ENCODE measurements around the gene NTM. TPM values are rescaled to one million over a fixed set of nuclear protein-coding genes. Genes with fewer than 3 reads are reported as not detected.

Gene NTM
- total RNA-seq, 1 donor from 2014 or later, result 3.4 TPM

DNA sequence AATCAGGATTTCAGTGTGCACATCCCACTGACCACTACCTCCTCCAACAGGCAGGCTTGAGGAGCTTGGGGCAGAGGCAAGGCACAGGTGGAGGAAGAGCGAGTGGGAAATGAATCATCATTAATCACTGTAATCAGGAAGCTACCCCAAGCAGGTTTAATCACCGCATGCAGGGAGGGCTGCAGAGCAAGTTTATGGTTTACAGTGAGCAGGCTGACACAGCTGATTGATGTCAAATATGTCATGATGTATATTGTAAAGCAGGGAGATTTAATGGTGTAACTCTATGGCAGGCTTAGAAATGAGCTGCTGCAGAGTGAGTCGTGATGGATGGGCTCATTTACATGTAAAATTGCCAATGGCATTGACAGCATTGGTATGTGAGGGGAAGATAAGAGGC lies 441.0 kb downstream of the NTM start:
- DNase-seq (ENCODE audit: low spot score), result no peak
- intact Hi-C loops (cut with DNase I), result no loop called here

GRCh38 chr11:131814108-131814507 lies 443.7 kb downstream of the NTM start:
- intact Hi-C loops (cut with DNase I), result no loop called here

GRCh38 chr11:131815590-131815989 lies 445.2 kb downstream of the NTM start:
- no peak for DNase-seq (ENCODE audit: low spot score)
- intact Hi-C loops (cut with DNase I), result no loop called here

More at GRCh38 chr11:131814108-131814507, 443.7 kb downstream of the NTM start:
- no peak for DNase-seq (ENCODE audit: low spot score)

DNA sequence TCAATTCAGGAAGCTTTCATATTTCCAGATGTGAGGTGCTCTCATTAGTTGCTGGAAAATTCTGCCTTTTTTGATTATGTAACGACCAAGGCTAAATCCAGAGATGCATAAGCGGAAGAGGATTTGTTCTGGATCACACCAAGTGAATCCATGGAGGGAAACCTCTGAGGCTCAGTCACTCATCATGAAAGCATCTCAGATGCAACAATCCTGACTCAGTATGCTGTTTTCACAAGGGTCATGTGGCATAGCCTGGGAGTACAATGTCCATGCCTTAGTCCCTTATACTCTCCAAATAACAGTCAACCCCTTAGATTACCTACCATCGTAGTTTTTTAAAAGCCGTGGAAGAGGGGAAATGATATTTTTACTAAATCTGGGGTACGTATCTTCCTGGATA lies 445.6 kb downstream of the NTM start:
- no peak for DNase-seq (ENCODE audit: low spot score)
- intact Hi-C loops (cut with DNase I), result no loop called here

GRCh38 chr11:131817687-131818188 lies 447.3 kb downstream of the NTM start:
- intact Hi-C loops (cut with DNase I), result no loop called here
- DNase-seq (ENCODE audit: low spot score), result no peak

GRCh38 chr11:131819865-131820264 lies 449.4 kb downstream of the NTM start:
- DNase-seq (ENCODE audit: low spot score), result no peak
- intact Hi-C loops (cut with DNase I), result no loop called here

- DNase-seq (ENCODE audit: low spot score), result no peak
- intact Hi-C loops (cut with DNase I), result no loop called here
These were observed 452.1 kb downstream of the NTM start for GRCh38 chr11:131822506-131822905.

- intact Hi-C loops (cut with DNase I), result no loop called here
- DNase-seq (ENCODE audit: low spot score), result no peak
These were observed 453.4 kb downstream of the NTM start for GRCh38 chr11:131823772-131824171.

DNA sequence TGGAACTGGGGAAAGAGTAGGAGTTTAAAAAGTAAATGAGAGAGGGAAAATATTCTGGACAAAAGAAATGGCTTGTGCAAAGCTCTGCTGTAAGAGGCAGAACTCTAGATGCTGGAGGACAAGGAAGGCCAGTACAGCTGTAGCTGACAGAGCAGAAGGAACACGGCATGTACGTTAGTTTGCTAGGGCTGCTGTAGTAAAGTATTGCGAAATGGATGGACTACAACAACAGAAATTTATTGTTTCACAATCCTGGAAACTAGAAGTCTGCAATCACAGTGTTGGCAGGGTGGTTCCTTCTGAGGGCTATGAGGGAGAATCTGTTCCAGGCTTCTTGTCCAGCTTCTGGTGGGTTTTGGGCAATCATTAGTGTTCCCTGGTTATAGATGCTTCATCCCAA lies 454.4 kb downstream of the NTM start:
- intact Hi-C loops (cut with DNase I), result no loop called here
- DNase-seq (ENCODE audit: low spot score), result no peak

- intact Hi-C loops (cut with DNase I), result no loop called here
- DNase-seq (ENCODE audit: low spot score), result no peak
These were observed 457.0 kb downstream of the NTM start for GRCh38 chr11:131827430-131827829.

DNA sequence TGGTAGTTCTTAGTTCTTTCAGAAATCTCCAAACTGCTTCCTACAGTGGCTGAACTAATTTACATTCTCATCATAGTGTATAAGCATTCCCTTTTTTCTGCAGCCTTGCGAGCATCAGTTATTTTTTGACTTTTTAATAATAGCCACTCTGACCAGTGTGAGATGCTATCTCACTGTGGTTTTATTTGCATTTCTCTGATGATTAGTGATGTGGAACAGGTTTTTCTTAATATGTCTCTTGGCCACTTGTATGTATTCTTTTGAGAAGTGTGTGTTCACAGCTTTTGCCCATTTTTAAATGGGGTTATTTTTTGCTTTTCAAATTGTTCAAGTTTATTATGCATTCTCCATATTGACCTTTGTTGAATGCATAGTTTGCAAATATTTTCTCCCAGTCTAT lies 459.3 kb downstream of the NTM start:
- intact Hi-C loops (cut with DNase I), result no loop called here

DNA sequence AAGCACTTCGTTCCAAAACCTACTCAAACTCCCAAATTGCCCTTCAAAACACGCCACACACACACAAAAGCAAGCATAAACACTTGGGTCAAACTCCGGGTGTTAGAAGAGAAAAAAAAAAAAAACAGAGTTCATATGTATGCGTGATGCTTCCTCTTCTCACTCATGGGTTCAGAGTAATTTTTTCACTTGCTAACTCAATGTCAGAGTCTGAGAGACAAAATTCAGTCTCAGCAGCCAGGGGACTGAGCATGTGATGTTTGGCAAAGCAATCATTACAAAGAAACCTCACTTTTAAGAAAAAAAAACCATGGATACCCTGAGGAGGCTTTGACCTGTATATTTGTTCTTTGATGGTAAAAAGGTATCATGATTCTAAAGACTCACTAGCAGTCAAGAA lies 461.7 kb downstream of the NTM start:
- no peak for DNase-seq (ENCODE audit: low spot score)
- intact Hi-C loops (cut with DNase I), result no loop called here

More for the DNA sequence above, 459.3 kb downstream of the NTM start:
- no peak for DNase-seq (ENCODE audit: low spot score)

DNA sequence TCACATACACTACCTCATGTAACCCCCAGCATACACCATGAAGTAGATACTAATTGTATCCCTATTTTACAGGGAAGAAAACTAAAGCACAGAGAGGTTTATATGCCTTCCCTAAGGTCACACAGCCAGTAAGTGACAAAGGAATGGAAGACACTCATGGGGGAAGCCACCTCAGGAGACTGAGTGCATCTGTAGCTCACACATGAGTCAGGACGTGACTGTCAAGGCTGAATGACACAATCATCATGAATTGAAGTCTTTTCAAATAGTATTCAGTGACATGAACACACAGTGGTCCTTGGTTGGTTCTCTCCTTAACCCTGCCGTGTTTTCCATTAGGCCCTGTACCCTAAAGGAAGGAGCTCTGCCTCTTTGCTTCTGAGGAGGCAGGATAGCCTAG lies 463.0 kb downstream of the NTM start:
- intact Hi-C loops (cut with DNase I), result no loop called here
- no peak for DNase-seq (ENCODE audit: low spot score)

DNA sequence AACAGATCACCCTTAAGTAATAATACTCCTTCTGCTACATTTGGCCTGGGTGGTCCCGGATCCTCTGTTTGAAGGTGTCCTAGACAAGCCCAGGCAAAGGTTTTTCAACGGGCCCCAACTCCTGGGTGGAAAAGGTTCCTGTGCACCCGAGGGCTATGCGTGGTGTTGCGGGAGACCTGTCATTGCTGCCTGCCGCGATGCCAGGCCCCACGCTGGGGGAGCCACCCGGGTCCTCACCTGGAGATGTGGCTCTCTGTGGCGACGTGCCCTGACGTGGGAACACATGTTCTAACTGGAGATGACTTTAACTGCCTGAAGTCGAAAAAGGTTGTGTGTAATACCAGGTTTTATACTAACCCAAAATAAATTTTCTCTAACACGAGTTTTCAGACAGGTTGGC lies 467.1 kb downstream of the NTM start:
- no peak for DNase-seq (ENCODE audit: low spot score)
- intact Hi-C loops (cut with DNase I), result no loop called here

DNA sequence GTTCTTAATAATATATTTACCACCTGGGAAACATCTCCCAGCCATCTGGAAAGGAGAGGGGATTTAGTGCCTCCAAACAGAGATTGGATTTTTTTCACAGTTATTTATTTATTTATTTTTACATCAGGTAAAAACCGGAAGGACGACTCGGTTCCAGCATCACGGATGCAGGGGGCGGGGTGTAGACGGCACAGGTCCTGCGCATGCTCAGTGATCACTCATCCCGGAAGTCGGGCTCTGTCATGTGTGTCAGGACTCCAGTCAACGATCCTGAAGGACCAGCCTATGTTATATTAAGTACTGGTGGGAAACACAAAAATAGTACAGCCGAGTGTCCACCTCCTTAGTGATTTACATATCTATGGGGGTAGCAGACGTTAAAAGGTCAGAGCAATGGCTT lies 467.6 kb downstream of the NTM start:
- no peak for DNase-seq (ENCODE audit: low spot score)
- intact Hi-C loops (cut with DNase I), result no loop called here

- intact Hi-C loops (cut with DNase I), result no loop called here
- DNase-seq (ENCODE audit: low spot score), result no peak
These were observed 468.9 kb downstream of the NTM start for GRCh38 chr11:131839326-131839725.

DNA sequence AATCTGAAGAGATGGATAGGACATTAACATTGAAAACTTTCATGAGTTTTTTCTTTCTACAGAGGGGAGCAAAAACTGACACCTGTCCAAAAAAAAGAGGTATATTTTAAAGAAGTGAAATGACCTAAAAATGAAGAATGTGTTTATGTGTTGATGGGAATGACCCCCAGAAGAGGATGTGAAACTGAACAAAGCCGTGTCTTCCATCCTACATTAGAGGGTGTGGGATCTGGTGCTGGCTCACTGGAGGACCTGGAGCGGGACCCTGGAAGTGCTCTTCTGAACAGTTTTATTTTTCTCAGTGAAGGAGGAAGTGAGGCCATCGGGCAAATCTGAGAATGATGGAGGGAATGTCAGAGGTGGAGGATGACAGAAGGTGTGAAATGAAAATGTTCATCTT lies 470.1 kb downstream of the NTM start:
- intact Hi-C loops (cut with DNase I), result no loop called here
- DNase-seq (ENCODE audit: low spot score), result no peak

DNA sequence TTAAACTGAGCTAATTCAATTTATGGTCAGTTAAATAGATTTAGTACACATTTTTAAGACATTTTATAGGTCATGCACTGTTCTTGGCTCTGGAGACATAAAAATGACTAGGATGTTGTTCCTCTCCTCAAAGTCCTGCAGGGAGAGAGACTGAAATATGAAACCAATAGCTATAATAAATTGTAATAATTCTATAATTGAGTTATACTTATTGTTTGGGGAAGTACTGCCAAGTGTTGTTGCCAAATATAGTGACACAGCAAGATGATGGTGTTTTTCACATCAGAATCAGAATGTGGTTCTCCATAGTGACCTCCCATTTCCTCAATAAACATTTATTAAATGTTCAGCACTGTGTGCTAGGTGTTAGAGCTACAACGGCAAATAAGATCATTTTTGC lies 470.6 kb downstream of the NTM start:
- no peak for DNase-seq (ENCODE audit: low spot score)
- intact Hi-C loops (cut with DNase I), result no loop called here

GRCh38 chr11:131841925-131842635 lies 471.7 kb downstream of the NTM start:
- DNase-seq (ENCODE audit: low spot score), result no peak
- intact Hi-C loops (cut with DNase I), result no loop called here

DNA sequence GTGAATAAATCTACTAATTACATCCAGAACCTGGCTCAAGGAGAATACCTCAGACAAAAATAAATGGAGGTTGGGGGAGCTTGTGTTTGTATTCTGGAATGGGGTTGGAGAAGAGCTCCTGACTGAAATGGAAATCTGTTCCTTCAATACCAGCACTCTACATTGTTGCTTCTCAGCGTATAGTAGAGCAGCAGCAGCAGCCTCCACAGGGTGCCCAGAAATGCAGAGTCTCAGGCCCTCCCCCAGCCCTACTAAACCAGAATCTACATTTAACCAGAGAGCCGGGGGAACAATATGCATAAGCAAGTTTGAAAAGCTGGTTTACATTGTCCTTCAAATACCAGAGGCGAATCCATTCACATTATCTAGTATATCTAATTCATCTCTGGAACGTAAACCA lies 474.8 kb downstream of the NTM start:
- intact Hi-C loops (cut with DNase I), result no loop called here
- no peak for DNase-seq (ENCODE audit: low spot score)

- no peak for DNase-seq (ENCODE audit: low spot score)
- intact Hi-C loops (cut with DNase I), result no loop called here
These were observed 479.1 kb downstream of the NTM start for GRCh38 chr11:131849485-131849884.

DNA sequence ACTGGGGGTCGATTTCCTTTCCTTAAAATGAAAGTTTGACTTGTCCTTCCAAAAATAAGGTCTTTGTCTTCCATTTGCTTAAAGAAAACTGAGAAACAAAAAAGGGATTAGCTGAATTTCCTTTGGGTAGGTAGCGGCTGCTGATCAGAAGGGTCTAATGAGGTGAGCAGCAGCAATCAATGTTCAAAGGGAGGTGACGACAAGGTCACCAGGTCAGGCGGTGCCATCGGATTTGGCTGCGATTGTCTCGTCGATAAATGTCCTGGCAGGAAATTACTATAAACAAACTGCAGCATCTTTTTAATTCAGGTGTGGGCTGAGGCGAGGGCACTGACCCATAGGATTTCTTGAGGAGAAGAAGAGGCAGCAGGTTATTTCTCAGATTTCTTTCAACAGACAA lies 480.1 kb downstream of the NTM start:
- intact Hi-C loops (cut with DNase I), result no loop called here
- DNase-seq (ENCODE audit: low spot score), result no peak
